Astrocyte (in vitro differentiated cells and primary cell): ENCODE measurements around the gene METTL25B. TPM values are rescaled to one million over a fixed set of nuclear protein-coding genes. Genes with fewer than 3 reads are reported as not detected.

Experiments
- DNase-seq: peaks from one replicate; pipeline ENCODE4 v3.0.0-alpha.2; 2010; ENCODE audit warnings: low read depth
- FAIRE-seq: peaks from 2 replicates; lab custom pipeline; 2011; peaks lifted over from hg19 to GRCh38; lab: Jason Lieb, UNC
- H2AFZ ChIP-seq: 2 replicates; pipeline ENCODE4 v1.6.0; 2012; ENCODE audit warnings: low read depth, low read length, inconsistent platforms
- H3K27ac ChIP-seq: 2 replicates; pipeline ENCODE4 v1.5.1; 2011; ENCODE audit warnings: low read depth, low read length, inconsistent platforms
- H3K27me3 ChIP-seq: 2 replicates; pipeline ENCODE4 v1.6.0; 2011; ENCODE audit warnings: low read length, inconsistent platforms; ENCODE audit not compliant: insufficient read depth
- H3K36me3 ChIP-seq: 2 replicates; pipeline ENCODE4 v1.5.1; 2011; ENCODE audit warnings: low read length, inconsistent platforms; ENCODE audit not compliant: insufficient read depth
- H3K4me1 ChIP-seq: 2 replicates; pipeline ENCODE4 v1.5.1; 2011; ENCODE audit warnings: low read length, inconsistent platforms; ENCODE audit not compliant: insufficient read depth
- H3K4me2 ChIP-seq: 2 replicates; pipeline ENCODE4 v1.6.0; 2012; ENCODE audit warnings: low read length, inconsistent platforms
- H3K4me3 ChIP-seq: 2 replicates; pipeline ENCODE4 v1.5.1; 2011; ENCODE audit warnings: low read depth, mild to moderate bottlenecking, low read length, inconsistent platforms; ENCODE audit not compliant: insufficient read depth
- H3K79me2 ChIP-seq: 2 replicates; pipeline ENCODE4 v1.6.0; 2012; ENCODE audit warnings: mild to moderate bottlenecking, low read length, inconsistent platforms; ENCODE audit not compliant: insufficient read depth
- H3K9ac ChIP-seq: 2 replicates; pipeline ENCODE4 v1.6.0; 2012; ENCODE audit warnings: mild to moderate bottlenecking, low read length, inconsistent platforms
- H3K9me3 ChIP-seq: 2 replicates; pipeline ENCODE4 v1.5.1; 2012; ENCODE audit warnings: low read depth, mild to moderate bottlenecking, low read length, inconsistent platforms; ENCODE audit not compliant: insufficient read depth
- H4K20me1 ChIP-seq: 2 replicates; pipeline ENCODE4 v1.6.0; 2012; ENCODE audit warnings: low read length, inconsistent platforms; ENCODE audit not compliant: insufficient read depth
- H3K27ac Mint-ChIP-seq: one replicate; pipeline ENCODE4 v1.8.0; 2021; ENCODE audit warnings: mild to moderate bottlenecking, mixed read lengths; ENCODE audit not compliant: unreplicated experiment
- H3K27me3 Mint-ChIP-seq: one replicate; pipeline ENCODE4 v1.8.0; 2021; ENCODE audit warnings: low read depth, mixed read lengths; ENCODE audit not compliant: unreplicated experiment
- H3K36me3 Mint-ChIP-seq: one replicate; pipeline ENCODE4 v1.8.0; 2021; ENCODE audit warnings: low read depth, mixed read lengths; ENCODE audit not compliant: unreplicated experiment
- H3K4me1 Mint-ChIP-seq: one replicate; pipeline ENCODE4 v1.8.0; 2021; ENCODE audit warnings: low read depth, mixed read lengths; ENCODE audit not compliant: unreplicated experiment
- H3K4me3 Mint-ChIP-seq: one replicate; pipeline ENCODE4 v1.8.0; 2021; ENCODE audit warnings: mild to moderate bottlenecking, moderate library complexity, mixed read lengths; ENCODE audit not compliant: unreplicated experiment
- H3K9me3 Mint-ChIP-seq: one replicate; pipeline ENCODE4 v1.8.0; 2021; ENCODE audit warnings: mild to moderate bottlenecking, mixed read lengths; ENCODE audit not compliant: unreplicated experiment
- CTCF ChIP-seq: IDR thresholded peaks from 2 replicates; pipeline ENCODE4 v1.5.1; 2011; ENCODE audit warnings: low read depth, mild to moderate bottlenecking, inconsistent platforms, low read length, moderate library complexity; ENCODE audit not compliant: insufficient read depth
- EZH2 ChIP-seq: IDR thresholded peaks from 2 replicates; pipeline ENCODE4 v1.6.1; 2012; ENCODE audit warnings: mild to moderate bottlenecking, low read length, inconsistent platforms; ENCODE audit not compliant: insufficient read depth
- total RNA-seq: library from RNA; stranded (reverse); gene quantifications from 2 replicates; pipeline ENCODE4 v1.2.1, GENCODE V29; 2021

METTL25B gene
- total RNA-seq, 1 donor from 2014 or later = 9.9 TPM

GRCh38 chr1:156772728-156773497, 44.6 kb downstream of the METTL25B start:
- peaks cover 7% of the 10 kb centered on the region for H3K36me3 Mint-ChIP-seq
- H3K27ac Mint-ChIP-seq = no peak overlapping the region
- H3K27ac ChIP-seq = no peak overlapping the region
- H3K4me3 Mint-ChIP-seq = peak overlapping the region; percentile 66
- no peak for TF ChIP-seq CTCF
- TF ChIP-seq EZH2 = no peak
- peaks cover 40% of the 10 kb centered on the region for H3K4me1 Mint-ChIP-seq
- H3K27me3 Mint-ChIP-seq = no peaks in the 10 kb centered on the region
- H3K9ac ChIP-seq = no peak overlapping the region
- peaks cover 3% of the 10 kb centered on the region for H3K36me3 ChIP-seq
- no peaks in the 10 kb centered on the region for H3K9me3 ChIP-seq
- H3K4me3 ChIP-seq = no peak overlapping the region
- H3K4me2 ChIP-seq = no peak overlapping the region
- DNase-seq (no peak), FAIRE-seq (no peak)
- peaks cover 83% of the 10 kb centered on the region for H4K20me1 ChIP-seq
- H3K27me3 ChIP-seq = no peaks in the 10 kb centered on the region
- no peaks in the 10 kb centered on the region for H3K9me3 Mint-ChIP-seq
- no peak overlapping the region for H2AFZ ChIP-seq
- H3K4me1 ChIP-seq = peaks cover 10% of the 10 kb centered on the region
- peaks cover 93% of the 10 kb centered on the region for H3K79me2 ChIP-seq

- DNase-seq (no peak), FAIRE-seq (no peak)
- peaks cover 9% of the 10 kb centered on the region for H3K4me1 ChIP-seq
- no peak overlapping the region for H3K4me2 ChIP-seq
- H3K9ac ChIP-seq = no peak overlapping the region
- H3K27me3 ChIP-seq = no peaks in the 10 kb centered on the region
- no peak overlapping the region for H3K4me3 ChIP-seq
- no peaks in the 10 kb centered on the region for H3K9me3 Mint-ChIP-seq
- no peaks in the 10 kb centered on the region for H3K9me3 ChIP-seq
- no peak overlapping the region for H3K27ac Mint-ChIP-seq
- H3K36me3 Mint-ChIP-seq = peaks cover 7% of the 10 kb centered on the region
- no peak overlapping the region for H3K4me3 Mint-ChIP-seq
- no peak overlapping the region for H2AFZ ChIP-seq
- H3K79me2 ChIP-seq = peaks cover 93% of the 10 kb centered on the region
- no peak overlapping the region for H3K27ac ChIP-seq
- H3K4me1 Mint-ChIP-seq = peaks cover 39% of the 10 kb centered on the region
- peaks cover 3% of the 10 kb centered on the region for H3K36me3 ChIP-seq
- no peak for TF ChIP-seq CTCF
- no peak for TF ChIP-seq EZH2
- H4K20me1 ChIP-seq = peaks cover 84% of the 10 kb centered on the region
- no peaks in the 10 kb centered on the region for H3K27me3 Mint-ChIP-seq
Observed at GRCh38 chr1:156773607-156774006, 45.3 kb downstream of the METTL25B start.

- Mint-ChIP-seq H3K27me3 (no peaks in the 10 kb centered on the region), H3K4me3 (no peak overlapping the region), H3K4me1 (peaks cover 25% of the 10 kb centered on the region), H3K9me3 (no peaks in the 10 kb centered on the region), H3K36me3 (peaks cover 1% of the 10 kb centered on the region), H3K27ac (no peak overlapping the region)
- Histone ChIP-seq H3K9me3 (no peaks in the 10 kb centered on the region), H3K9ac (no peak overlapping the region), H3K4me2 (no peak overlapping the region), H3K27me3 (no peaks in the 10 kb centered on the region), H3K4me3 (no peak overlapping the region), H3K27ac (no peak overlapping the region), H3K36me3 (peaks cover 2% of the 10 kb centered on the region), H4K20me1 (peaks cover 78% of the 10 kb centered on the region), H3K79me2 (peaks cover 92% of the 10 kb centered on the region), H2AFZ (no peak overlapping the region), H3K4me1 (peaks cover 3% of the 10 kb centered on the region)
- FAIRE-seq = no peak
- DNase-seq = no peak
- TF ChIP-seq CTCF (no peak), EZH2 (no peak)
Observed at GRCh38 chr1:156775799-156776198, 47.5 kb downstream of the METTL25B start.
